Chondrocyte (in vitro differentiated cells): ENCODE data around the gene MYT1. TPM values are rescaled to one million over a fixed set of nuclear protein-coding genes. Genes with fewer than 3 reads are reported as not detected.

Experiments used
- DNase-seq: peaks from one replicate; pipeline ENCODE4 v3.0.0; 2021; ENCODE audit warnings: mixed read lengths, low spot score
- H3K27ac Mint-ChIP-seq: one replicate; pipeline ENCODE4 v1.8.0; 2021; ENCODE audit warnings: mild to moderate bottlenecking, moderate library complexity, mixed read lengths; ENCODE audit not compliant: unreplicated experiment
- H3K27me3 Mint-ChIP-seq: 2 replicates; pipeline ENCODE4 v1.8.0; 2021; ENCODE audit warnings: low read depth, mixed read lengths
- H3K36me3 Mint-ChIP-seq: 2 replicates; pipeline ENCODE4 v1.8.0; 2021; ENCODE audit warnings: low read depth, mixed read lengths
- H3K4me1 Mint-ChIP-seq: 2 replicates; pipeline ENCODE4 v1.8.0; 2021; ENCODE audit warnings: low read depth, mild to moderate bottlenecking, mixed read lengths
- H3K4me3 Mint-ChIP-seq: one replicate; pipeline ENCODE4 v1.8.0; 2021; ENCODE audit warnings: mild to moderate bottlenecking, moderate library complexity, mixed read lengths; ENCODE audit not compliant: unreplicated experiment
- H3K9me3 Mint-ChIP-seq: 2 replicates; pipeline ENCODE4 v1.8.0; 2021; ENCODE audit warnings: low read depth, mixed read lengths
- CTCF ChIP-seq: fragments of 200-600 bp; sonication (generic); IDR thresholded peaks from 2 replicates; pipeline ENCODE4 v1.5.0; 2021; ENCODE audit warnings: antibody characterized with exemption, mild to moderate bottlenecking, moderate library complexity
- total RNA-seq: library from RNA; stranded (reverse); gene quantifications from 3 replicates; pipeline ENCODE4 v1.2.1, GENCODE V29; 2021

Gene MYT1
- total RNA-seq, 1 donor from 2014 or later: not detected

GRCh38 chr20:64256282-64256935 is 92.2 kb downstream of the MYT1 start:
- Mint-ChIP-seq H3K27ac (peak overlapping the region; percentile 96), H3K36me3 (no peaks in the 10 kb centered on the region), H3K4me3 (peak overlapping the region; percentile 95), H3K4me1 (peaks cover 39% of the 10 kb centered on the region), H3K27me3 (peaks cover 5% of the 10 kb centered on the region), H3K9me3 (no peaks in the 10 kb centered on the region)
- DNase-seq: no peak
- no peak for TF ChIP-seq CTCF

GRCh38 chr20:64257107-64257757 is 93.0 kb downstream of the MYT1 start:
- peaks cover 5% of the 10 kb centered on the region for H3K27me3 Mint-ChIP-seq
- no peaks in the 10 kb centered on the region for H3K9me3 Mint-ChIP-seq
- peak overlapping the region; percentile 95 for H3K4me3 Mint-ChIP-seq
- H3K27ac Mint-ChIP-seq: no peak overlapping the region
- no peak for DNase-seq
- no peak for TF ChIP-seq CTCF
- H3K4me1 Mint-ChIP-seq: peaks cover 43% of the 10 kb centered on the region
- H3K36me3 Mint-ChIP-seq: no peaks in the 10 kb centered on the region

DNA sequence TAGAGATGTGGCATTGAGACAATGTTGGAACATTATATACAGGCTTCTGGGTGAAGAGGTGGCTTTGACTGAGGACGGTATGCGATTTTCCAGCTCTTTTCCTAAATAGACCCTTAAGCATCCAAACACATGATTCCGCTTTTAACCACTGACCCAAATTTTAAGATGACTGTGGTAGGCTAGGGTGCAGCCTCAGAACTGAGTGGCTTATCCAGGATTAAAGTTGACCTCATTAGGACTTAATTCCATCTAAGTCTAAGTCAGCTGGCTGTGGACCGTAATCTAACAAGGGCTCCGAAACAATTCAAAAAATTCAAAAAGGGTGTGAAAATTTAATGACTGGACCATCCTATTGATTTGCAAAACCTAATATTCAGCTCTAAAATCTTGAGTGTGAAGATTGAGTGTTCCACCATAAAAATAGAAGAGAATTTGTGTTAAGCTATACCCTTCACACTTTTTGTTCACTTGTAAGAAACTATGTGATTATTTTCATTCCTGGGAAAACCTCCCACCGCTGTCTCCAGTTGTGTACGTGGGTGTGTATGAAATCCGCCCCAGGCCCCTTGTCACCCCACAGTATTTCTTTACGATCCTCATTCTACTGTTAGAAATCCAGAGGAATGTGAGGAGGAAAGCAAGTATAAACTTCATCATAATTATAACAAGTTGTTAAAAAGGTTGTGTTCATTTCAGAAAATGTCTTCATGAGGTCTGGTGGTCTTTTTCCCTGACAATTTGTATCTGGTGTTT is 94.0 kb downstream of the MYT1 start:
- TF ChIP-seq CTCF: no peak
- Mint-ChIP-seq H3K4me3 (no peak overlapping the region), H3K36me3 (peaks cover 3% of the 10 kb centered on the region), H3K4me1 (peaks cover 45% of the 10 kb centered on the region), H3K9me3 (no peaks in the 10 kb centered on the region), H3K27me3 (peaks cover under 1% of the 10 kb centered on the region), H3K27ac (no peak overlapping the region)
- DNase-seq: no peak

GRCh38 chr20:64260239-64260638 is 96.0 kb downstream of the MYT1 start:
- no peak for TF ChIP-seq CTCF
- no peak overlapping the region for H3K4me3 Mint-ChIP-seq
- peak overlapping the region; percentile 92 for H3K27ac Mint-ChIP-seq
- no peaks in the 10 kb centered on the region for H3K27me3 Mint-ChIP-seq
- H3K36me3 Mint-ChIP-seq: peaks cover 3% of the 10 kb centered on the region
- no peak for DNase-seq
- peaks cover 52% of the 10 kb centered on the region for H3K4me1 Mint-ChIP-seq
- no peaks in the 10 kb centered on the region for H3K9me3 Mint-ChIP-seq

- H3K4me1 Mint-ChIP-seq: peaks cover 57% of the 10 kb centered on the region
- H3K9me3 Mint-ChIP-seq: no peaks in the 10 kb centered on the region
- peak overlapping the region; percentile 56 for H3K4me3 Mint-ChIP-seq
- peak overlapping the region; percentile 92 for H3K27ac Mint-ChIP-seq
- no peak for TF ChIP-seq CTCF
- no peak for DNase-seq
- peaks cover 3% of the 10 kb centered on the region for H3K36me3 Mint-ChIP-seq
- H3K27me3 Mint-ChIP-seq: no peaks in the 10 kb centered on the region
These were observed 96.9 kb downstream of the MYT1 start for GRCh38 chr20:64261138-64261537.
